GM18858 (cell line): ENCODE results near the gene CALCR.
"Not testable (repeated sequence)": the region's sequence is repeated elsewhere in the genome, so short reads cannot be mapped to it uniquely, and the experiment has no call there.

Source experiments
- ATAC-seq: cut with Tn5 transposase; IDR thresholded peaks from one replicate; pipeline ENCODE4 v1.9.1; 2021; ENCODE audit not compliant: unreplicated experiment

CALCR gene

GRCh38 chr7:93574646-93575554 is at the start of gene CALCR:
TSS of gene CALCR (minus strand) at chr7:93574724. CDS start at chr7:93486981, 87,743 bp downstream.
- no peak for ATAC-seq

- no peak for ATAC-seq
Measured at GRCh38 chr7:93623816-93624215, 49.3 kb upstream of the CALCR start.

- ATAC-seq, result no peak
Measured at GRCh38 chr7:93622036-93623033, 47.8 kb upstream of the CALCR start.

GRCh38 chr7:93620864-93621263 is 46.3 kb upstream of the CALCR start:
- ATAC-seq, result no peak

DNA sequence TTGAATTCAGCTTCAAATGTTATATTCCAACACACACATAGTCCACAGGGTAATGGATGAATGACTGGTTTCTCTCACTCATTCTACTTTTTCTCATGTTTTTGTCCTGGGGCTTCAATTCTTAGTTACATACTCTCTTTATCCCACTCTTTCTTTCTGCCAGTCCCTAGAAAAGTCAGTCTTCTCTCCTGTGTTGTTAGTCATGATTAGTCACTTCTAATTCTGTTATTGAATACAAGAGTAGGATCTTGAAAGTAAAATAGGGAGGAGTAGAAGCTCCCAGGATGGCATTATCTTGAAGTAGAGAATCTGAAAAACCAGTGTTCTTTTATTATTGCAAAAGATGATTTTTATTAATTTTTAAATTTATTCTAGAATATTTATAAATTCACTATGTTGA is 45.5 kb upstream of the CALCR start:
- no peak for ATAC-seq

DNA sequence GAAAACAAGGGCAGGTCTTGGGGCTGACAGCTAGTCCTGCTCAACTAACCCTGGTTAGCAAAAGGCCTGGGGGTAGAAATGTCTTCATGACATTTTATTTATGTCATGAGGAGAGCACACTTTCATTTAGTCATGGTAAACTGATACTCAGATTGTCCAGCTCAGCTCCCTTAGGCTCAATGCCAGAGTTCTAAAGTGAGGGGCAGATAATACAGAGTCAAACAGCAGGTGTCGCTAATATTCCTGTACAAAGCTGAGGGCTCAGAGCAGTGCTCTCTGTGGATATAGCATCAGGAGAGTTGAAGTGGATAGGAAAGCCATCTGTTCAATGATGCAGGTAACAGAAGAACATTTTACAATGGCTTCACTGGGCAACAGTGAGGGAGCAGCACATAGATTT is 26.8 kb upstream of the CALCR start:
- ATAC-seq, result no peak

DNA sequence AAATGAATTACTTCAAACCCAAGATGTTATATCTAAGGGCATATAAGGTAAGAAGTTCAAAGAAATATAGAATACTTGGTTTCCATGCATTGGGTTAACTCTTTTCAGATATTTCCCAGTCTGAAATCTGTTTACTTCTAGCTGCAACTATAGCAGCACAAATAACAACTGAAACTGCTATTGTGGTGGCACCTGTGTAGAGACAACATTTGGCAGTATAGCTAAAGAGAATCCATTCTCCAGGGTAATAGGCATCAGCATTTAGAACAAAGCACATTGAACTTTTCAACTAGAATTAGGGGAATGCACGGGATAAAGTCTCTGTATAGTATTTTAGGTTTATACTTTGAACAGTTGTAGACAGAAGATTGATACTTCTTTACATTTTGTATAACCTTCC is 19.7 kb upstream of the CALCR start:
- ATAC-seq, result no peak

- no peak for ATAC-seq
Measured at GRCh38 chr7:93592588-93593266, 18.2 kb upstream of the CALCR start.

DNA sequence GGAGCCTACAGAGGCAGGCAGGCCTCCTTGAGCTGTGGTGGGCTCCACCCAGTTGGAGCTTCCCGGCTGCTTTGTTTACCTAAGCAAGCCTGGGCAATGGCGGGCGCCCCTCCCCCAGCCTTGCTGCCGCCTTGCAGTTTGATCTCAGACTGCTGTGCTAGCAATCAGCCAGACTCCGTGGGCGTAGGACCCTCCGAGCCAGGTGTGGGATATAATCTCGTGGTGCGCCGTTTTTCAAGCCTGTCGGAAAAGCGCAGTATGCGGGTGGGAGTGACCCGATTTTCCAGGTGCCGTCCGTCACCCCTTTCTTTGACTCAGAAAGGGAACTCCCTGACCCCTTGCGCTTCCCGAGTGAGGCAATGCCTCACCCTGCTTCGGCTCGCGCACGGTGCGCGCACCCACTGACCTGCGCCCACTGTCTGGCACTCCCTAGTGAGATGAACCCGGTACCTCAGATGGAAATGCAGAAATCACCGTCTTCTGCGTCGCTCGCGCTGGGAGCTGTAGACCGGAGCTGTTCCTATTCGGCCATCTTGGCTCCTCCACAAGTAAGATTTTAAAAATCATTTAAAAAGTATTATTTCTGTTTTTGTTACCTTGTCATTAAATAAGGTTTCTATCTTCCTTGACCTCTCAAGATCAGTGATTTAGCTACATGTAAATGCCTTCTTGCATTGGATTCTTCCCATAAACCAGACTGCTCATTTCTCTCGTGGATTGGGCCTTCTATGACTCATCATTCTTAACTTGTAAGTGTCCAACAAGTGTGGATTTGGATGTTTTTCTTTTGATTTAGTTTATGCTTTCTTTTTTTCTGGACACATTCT is 16.9 kb upstream of the CALCR start:
- ATAC-seq, result not testable (repeated sequence)

GRCh38 chr7:93586479-93586865 is 11.9 kb upstream of the CALCR start:
- not testable (repeated sequence) for ATAC-seq

- ATAC-seq, result not testable (repeated sequence)
Measured at GRCh38 chr7:93585694-93586478, 11.4 kb upstream of the CALCR start.

- no peak for ATAC-seq
Measured at GRCh38 chr7:93579431-93579830, 4.9 kb upstream of the CALCR start.

DNA sequence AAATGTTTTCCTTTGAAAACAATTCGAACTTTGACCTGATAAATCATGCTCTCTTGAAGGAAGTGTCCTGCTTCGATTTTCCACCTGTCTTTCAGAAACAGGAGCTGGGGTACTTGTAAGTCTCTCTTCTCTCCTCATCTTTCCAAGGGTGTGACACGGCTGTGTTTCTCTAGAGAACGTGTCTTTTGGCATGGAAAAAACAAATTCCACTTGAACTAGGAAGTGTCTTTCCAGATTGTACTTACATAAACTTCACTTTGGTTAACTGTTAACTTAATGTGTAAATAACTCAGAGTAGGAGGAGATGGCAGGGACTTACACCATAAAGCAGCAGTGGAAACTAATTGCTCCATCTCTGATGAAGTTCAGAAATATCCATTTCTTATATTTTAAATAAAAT is 4.2 kb upstream of the CALCR start:
- no peak for ATAC-seq

GRCh38 chr7:93575555-93576399 is 1.3 kb upstream of the CALCR start:
- no peak for ATAC-seq

DNA sequence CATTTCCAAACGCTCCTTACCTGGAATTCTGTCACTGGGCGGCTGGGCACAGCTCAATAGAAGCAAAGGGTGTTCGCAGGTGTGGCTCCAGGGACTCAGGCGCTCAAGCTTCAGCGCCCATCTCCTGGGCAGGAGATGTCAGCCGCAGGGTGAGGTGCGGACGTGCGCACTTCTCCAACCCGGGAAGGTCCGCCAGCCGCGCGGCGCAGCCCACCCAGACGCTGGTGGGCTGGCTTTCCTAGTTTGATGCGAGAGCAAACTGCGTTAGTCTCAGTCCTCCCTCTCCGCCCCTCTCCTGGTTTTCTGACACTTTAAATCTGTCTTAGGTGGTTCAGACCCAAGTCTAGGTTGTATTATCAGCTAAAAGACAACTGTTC is 267 bp downstream of the CALCR start:
- no peak for ATAC-seq

DNA sequence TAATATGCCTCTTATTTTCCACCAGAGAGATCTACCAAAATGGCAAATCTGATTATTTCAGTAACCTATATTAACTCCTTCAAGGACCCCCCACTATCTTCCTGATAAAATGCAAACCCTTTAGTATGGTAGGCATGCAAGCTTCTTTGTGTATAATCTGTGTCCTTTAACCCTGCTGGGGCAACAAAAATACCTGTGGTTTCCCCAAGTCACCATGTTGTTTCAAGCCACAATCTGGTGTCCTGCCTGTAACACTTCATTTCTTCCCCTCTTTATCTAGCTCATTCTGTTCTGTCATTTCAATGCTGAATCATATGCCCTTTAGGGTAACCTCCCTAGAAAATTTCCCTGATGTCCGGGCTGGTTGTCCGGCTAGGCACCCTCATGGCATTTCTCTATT is 5.3 kb downstream of the CALCR start:
- no peak for ATAC-seq

DNA sequence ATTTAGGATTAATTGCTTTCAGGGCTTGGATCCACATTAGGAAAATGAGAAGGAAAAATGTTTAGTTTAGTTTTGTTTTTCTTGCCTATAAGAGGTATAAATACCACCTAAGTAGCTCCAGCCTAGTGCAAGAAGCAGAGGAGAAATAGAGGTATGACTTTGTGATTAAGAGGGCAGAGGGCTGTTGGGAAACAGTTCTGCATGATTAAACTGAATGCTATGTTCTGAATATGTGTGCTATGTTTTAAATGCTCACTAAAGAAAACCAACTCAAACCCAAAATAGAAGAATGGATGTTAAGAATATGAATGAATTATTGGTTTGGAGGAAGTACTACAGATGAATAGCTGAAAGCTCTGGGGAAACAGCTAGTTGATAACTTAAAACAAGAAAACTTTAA is 7.6 kb downstream of the CALCR start:
- no peak for ATAC-seq

DNA sequence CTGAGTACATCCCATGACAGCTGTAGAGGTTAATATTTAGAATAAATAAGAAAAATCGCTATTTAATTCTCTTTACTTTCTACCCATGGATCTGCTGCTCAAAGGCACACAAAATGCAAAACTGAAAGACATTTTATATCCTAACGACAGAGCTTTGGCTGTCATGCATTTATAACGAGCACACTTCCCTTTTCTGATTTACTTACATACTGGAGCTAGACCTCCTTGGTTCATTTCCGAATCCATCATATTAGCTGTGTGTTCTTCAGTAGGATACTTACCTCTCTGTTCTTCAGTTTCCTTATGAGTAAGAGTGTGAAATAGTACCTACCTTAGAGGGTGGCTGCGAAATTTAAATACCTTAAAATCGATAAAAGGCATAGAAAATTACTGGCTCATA is 10.9 kb downstream of the CALCR start:
- no peak for ATAC-seq

GRCh38 chr7:93562936-93563335 is 11.6 kb downstream of the CALCR start:
- ATAC-seq, result no peak
